Measurements from ENCODE around the gene ZBED1.
"Not testable (repeated sequence)": the region's sequence is repeated elsewhere in the genome, so short reads cannot be mapped to it uniquely, and the experiment has no call there.

The ZBED1 gene

GRCh38 chrX:2500803-2501558 is at the start of gene ZBED1, which contains the start of gene DHRSX:
Gene ZBED1, minus strand, starts transcription at chrX:2500976. Its CDS starts 10,257 bp downstream, at chrX:2490719.
Gene DHRSX, minus strand, starts transcription at chrX:2500976. Its CDS starts 51 bp downstream, at chrX:2500925.
- peak; percentile 43 for DNase-seq (ENCODE audit: low read depth)

- DNase-seq (ENCODE audit: low read depth): no peak
Measured at GRCh38 chrX:2549876-2550275, 49.1 kb upstream of the ZBED1 start.

GRCh38 chrX:2548711-2549423 is 48.1 kb upstream of the ZBED1 start:
- no peak for DNase-seq (ENCODE audit: low read depth)

GRCh38 chrX:2547736-2548135 is 47.0 kb upstream of the ZBED1 start:
- no peak for DNase-seq (ENCODE audit: low read depth)

GRCh38 chrX:2546496-2546895 is 45.7 kb upstream of the ZBED1 start:
- no peak for DNase-seq (ENCODE audit: low read depth)

GRCh38 chrX:2545144-2545543 is 44.4 kb upstream of the ZBED1 start:
- no peak for DNase-seq (ENCODE audit: low read depth)

GRCh38 chrX:2542826-2543521 is 42.2 kb upstream of the ZBED1 start:
- no peak for DNase-seq (ENCODE audit: low read depth)

GRCh38 chrX:2541603-2542002 is 40.8 kb upstream of the ZBED1 start:
- DNase-seq (ENCODE audit: low read depth): no peak

- DNase-seq (ENCODE audit: low read depth): no peak
Measured at GRCh38 chrX:2540426-2540947, 39.7 kb upstream of the ZBED1 start.

- DNase-seq (ENCODE audit: low read depth): no peak
Measured at GRCh38 chrX:2539586-2539985, 38.8 kb upstream of the ZBED1 start.

- no peak for DNase-seq (ENCODE audit: low read depth)
Measured at GRCh38 chrX:2538031-2538757, 37.4 kb upstream of the ZBED1 start.

- no peak for DNase-seq (ENCODE audit: low read depth)
Measured at GRCh38 chrX:2536974-2537373, 36.2 kb upstream of the ZBED1 start.

GRCh38 chrX:2536141-2536540 is 35.4 kb upstream of the ZBED1 start:
- DNase-seq (ENCODE audit: low read depth): no peak

- not testable (repeated sequence) for DNase-seq (ENCODE audit: low read depth)
Measured at GRCh38 chrX:2534261-2535021, 33.7 kb upstream of the ZBED1 start.

- no peak for DNase-seq (ENCODE audit: low read depth)
Measured at GRCh38 chrX:2533424-2533823, 32.6 kb upstream of the ZBED1 start.

- DNase-seq (ENCODE audit: low read depth): no peak
Measured at GRCh38 chrX:2526390-2526789, 25.6 kb upstream of the ZBED1 start.

GRCh38 chrX:2523911-2524310 is 23.1 kb upstream of the ZBED1 start:
- no peak for DNase-seq (ENCODE audit: low read depth)

- no peak for DNase-seq (ENCODE audit: low read depth)
Measured at GRCh38 chrX:2521927-2522386, 21.2 kb upstream of the ZBED1 start.

GRCh38 chrX:2521092-2521926 is 20.5 kb upstream of the ZBED1 start:
- DNase-seq (ENCODE audit: low read depth): no peak

GRCh38 chrX:2520539-2520938 is 19.8 kb upstream of the ZBED1 start:
- DNase-seq (ENCODE audit: low read depth): no peak

Measured in activated T-cell treated with anti-CD3 and anti-CD28 coated beads for 24 hours (primary cell).